Lung microvascular endothelial cell (primary cell): ENCODE measurements around the gene KL. TPM values are rescaled to one million over a fixed set of nuclear protein-coding genes. Genes with fewer than 3 reads are reported as not detected.

Experiments used
- DNase-seq, 2 donors: peaks; one replicate each; pipeline versions ENCODE4 v3.0.0 to v3.0.0-alpha.2; 2010; ENCODE audit warnings: low read depth in 2 of 2
- total RNA-seq: library from RNA; depleted of rRNA; stranded (reverse); fragments of >200 nt; gene quantifications from 2 replicates; pipeline ENCODE4 v1.2.1, GENCODE V29; 2014

KL gene
- total RNA-seq, 1 donor from 2014 or later: under 0.01 TPM

- DNase-seq: peak in 1 of 2 donors; percentile 39
Measured at GRCh38 chr13:33080972-33081590, 64.9 kb downstream of the KL start.

- DNase-seq: no peak
Measured at GRCh38 chr13:33081666-33082065, 65.4 kb downstream of the KL start.

GRCh38 chr13:33083054-33083453 lies 66.8 kb downstream of the KL start:
- DNase-seq: no peak

GRCh38 chr13:33087091-33087490 lies 70.9 kb downstream of the KL start:
- DNase-seq: no peak

- DNase-seq: no peak
Measured at GRCh38 chr13:33087790-33088189, 71.6 kb downstream of the KL start.

- no peak for DNase-seq
Measured at GRCh38 chr13:33089311-33089710, 73.1 kb downstream of the KL start.

GRCh38 chr13:33090755-33091414 lies 74.7 kb downstream of the KL start:
- DNase-seq: peak in 1 of 2 donors; percentile 15

GRCh38 chr13:33091415-33091774 lies 75.2 kb downstream of the KL start:
- no peak for DNase-seq

- peak; percentile 69 to 80 for DNase-seq
Measured at GRCh38 chr13:33092073-33092987, 76.1 kb downstream of the KL start.

- no peak for DNase-seq
Measured at GRCh38 chr13:33096886-33097605, 80.8 kb downstream of the KL start.

GRCh38 chr13:33099860-33100259 lies 83.6 kb downstream of the KL start:
- DNase-seq: no peak

GRCh38 chr13:33100886-33101285 lies 84.7 kb downstream of the KL start:
- no peak for DNase-seq

GRCh38 chr13:33101835-33102234 lies 85.6 kb downstream of the KL start:
- DNase-seq: no peak

GRCh38 chr13:33103457-33103856 lies 87.2 kb downstream of the KL start:
- DNase-seq: no peak

GRCh38 chr13:33105387-33106005 lies 89.3 kb downstream of the KL start:
- DNase-seq: no peak

GRCh38 chr13:33106656-33107360 lies 90.6 kb downstream of the KL start:
- DNase-seq: no peak

GRCh38 chr13:33107361-33107760 lies 91.1 kb downstream of the KL start:
- DNase-seq: no peak

- no peak for DNase-seq
Measured at GRCh38 chr13:33108620-33109019, 92.4 kb downstream of the KL start.

GRCh38 chr13:33109271-33109697 lies 93.1 kb downstream of the KL start:
- DNase-seq: no peak

- peak in 1 of 2 donors; percentile 24 for DNase-seq
Measured at GRCh38 chr13:33109801-33110200, 93.6 kb downstream of the KL start.

GRCh38 chr13:33110386-33110712 lies 94.1 kb downstream of the KL start:
- DNase-seq: no peak
